ENCODE data around the gene NDUFAB1.
"Not testable (repeated sequence)": the region's sequence is repeated elsewhere in the genome, so short reads cannot be mapped to it uniquely, and the experiment has no call there.

NDUFAB1 gene

GRCh38 chr16:23583271-23583670 lies 12.8 kb downstream of the NDUFAB1 start:
- DNase-seq = not testable (repeated sequence)

DNA sequence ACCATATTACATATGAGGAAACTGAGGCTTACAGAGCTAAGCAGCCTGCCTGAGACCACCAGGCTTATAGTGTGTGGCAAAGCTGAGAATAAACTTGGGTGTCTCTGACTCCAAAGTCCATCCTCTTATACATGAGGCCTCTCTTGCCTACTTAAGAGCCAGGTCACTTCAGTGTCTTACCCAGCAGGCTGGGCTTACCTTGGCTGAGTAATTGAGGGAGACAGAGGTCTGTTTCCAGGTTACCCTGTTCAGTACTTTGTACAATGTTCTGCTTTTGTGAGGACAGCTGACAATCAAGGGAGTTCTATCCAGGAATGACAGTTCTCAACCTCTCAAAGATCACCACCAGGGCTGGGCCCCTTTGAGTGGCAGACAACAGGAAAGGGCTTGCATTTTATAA lies 14.4 kb downstream of the NDUFAB1 start:
- DNase-seq = no peak

DNA sequence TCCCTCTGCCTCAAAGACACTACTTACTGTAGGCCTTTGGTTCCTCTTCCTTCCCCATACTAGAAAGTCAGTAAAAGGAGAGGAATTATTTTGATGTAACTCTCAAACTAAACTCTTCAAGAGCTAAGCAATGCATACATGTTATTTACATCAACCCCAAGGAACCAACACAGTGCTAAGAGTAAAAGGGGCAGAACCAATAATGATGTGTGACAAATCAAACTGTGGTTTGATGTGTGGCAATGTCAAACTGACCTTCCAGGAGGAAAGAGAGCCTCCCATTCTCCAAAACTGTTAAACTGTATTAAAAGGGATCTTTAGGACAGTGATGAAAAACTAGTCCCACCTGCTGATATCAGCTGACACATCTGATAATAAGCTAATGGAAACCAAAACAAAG lies 15.7 kb downstream of the NDUFAB1 start:
- DNase-seq = no peak

DNA sequence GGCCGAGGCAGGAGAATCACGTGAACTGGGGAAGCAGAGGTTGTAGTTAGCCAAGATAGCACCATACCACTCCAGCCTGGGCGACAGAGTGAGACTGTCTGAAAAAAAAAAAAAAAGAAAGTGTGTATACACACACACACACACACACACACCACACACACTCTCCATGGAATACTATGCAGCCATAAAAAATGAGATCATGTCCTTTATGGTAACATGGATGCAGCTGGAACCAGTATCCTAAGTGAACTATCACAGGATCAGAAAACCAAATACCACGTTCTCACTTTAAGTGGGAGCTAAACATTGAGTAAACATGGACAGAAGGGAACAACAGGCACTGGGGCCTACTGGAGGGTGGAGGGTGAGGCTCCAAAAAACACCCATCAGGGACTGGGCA lies 16.7 kb downstream of the NDUFAB1 start:
- DNase-seq = no peak

DNA sequence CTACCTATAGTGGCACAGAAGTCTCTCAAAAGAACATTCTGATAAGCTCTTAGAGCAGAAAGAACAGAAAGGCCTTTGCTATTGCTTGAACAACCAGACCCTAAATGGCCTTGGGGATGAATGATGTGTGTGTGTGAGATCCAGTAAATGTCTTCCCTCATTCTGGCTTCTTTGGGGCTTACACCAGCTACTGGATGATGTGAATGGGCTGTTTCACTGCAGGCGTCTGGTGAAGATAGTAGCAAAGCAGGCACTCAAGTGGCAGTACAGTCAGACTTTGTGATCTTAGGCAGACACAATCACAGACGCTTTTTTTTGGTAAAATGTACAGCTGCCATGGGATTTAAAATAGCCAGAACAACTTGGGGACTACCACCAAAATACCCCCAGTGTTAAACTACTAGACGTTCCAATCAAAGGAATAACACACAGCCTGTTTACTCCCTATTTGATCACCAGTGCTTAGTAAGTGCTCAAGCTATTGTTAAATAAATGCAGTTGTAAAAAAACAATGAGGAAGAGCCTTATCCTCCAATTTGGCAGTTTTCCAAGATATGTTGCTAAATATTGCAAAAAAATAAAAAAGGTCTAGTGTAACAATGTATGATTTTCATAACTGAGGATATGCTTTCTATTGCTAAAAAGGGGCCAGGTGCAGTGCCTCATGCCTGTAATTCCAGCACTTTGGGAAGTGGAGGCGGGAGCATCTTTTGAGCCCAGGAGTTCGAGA lies 17.9 kb downstream of the NDUFAB1 start:
- DNase-seq = no peak

- no peak for DNase-seq
Observed at GRCh38 chr16:23577493-23577892, 18.6 kb downstream of the NDUFAB1 start.

DNA sequence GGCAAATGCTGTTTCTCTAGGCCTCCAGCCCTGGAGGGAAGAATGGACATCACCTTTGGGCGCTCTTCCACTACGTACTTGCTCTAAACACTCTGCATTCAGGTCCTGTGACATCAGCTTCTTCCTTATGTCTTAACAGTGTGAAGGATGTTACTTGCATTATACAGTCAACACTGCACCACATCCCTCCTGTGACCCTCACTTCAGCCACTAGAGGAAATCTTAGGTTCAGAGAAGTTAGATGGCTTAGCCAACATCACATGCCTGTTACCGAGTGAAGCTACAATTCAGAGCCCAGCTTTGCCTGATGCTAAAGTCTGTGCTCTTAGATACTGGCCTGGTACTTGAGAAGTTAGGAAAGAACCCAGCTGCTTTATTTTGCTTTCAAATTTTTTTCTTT lies 20.3 kb downstream of the NDUFAB1 start:
- no peak for DNase-seq

- DNase-seq = no peak
Observed at GRCh38 chr16:23573817-23574216, 22.3 kb downstream of the NDUFAB1 start.

- no peak for DNase-seq
Observed at GRCh38 chr16:23572394-23572793, 23.7 kb downstream of the NDUFAB1 start.

GRCh38 chr16:23571895-23572294 lies 24.2 kb downstream of the NDUFAB1 start:
- DNase-seq = no peak

DNA sequence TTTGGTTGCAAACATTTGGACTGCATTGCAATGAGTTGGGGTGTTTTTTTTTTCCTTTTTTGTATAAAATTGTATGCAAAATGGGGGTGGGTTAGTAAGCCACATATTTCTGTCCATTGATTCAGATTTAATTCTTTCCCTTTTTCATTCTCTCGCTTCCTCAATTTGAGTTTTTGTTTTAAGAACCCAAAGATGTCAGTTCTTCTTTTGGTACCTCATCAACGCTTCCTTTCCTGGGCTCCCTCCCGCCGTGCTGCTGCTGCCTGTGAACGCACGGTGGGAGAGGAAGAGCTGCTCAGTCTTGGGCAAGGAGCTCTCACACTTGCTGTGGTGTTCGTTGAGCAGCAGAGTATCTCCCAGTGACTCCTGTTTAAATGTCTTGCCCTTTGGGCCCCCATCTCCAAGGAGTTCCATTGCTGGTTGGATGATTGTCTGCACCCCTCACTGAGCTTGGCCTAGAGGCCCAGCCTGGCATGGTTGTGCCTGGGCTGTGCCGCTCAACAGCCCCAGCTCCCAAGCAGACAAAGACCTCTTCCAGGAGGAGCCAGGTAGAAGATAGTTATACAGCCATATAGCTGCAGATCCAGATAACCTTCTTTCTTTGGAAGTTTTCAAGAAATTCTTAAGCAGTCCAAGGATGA lies 25.0 kb downstream of the NDUFAB1 start:
- DNase-seq = no peak

GRCh38 chr16:23567602-23568001 lies 28.5 kb downstream of the NDUFAB1 start:
- DNase-seq = no peak

GRCh38 chr16:23566724-23567123 lies 29.4 kb downstream of the NDUFAB1 start:
- DNase-seq = no peak

GRCh38 chr16:23564575-23565363 lies 31.3 kb downstream of the NDUFAB1 start:
- no peak for DNase-seq

GRCh38 chr16:23563186-23563585 lies 32.9 kb downstream of the NDUFAB1 start:
- DNase-seq = no peak

DNA sequence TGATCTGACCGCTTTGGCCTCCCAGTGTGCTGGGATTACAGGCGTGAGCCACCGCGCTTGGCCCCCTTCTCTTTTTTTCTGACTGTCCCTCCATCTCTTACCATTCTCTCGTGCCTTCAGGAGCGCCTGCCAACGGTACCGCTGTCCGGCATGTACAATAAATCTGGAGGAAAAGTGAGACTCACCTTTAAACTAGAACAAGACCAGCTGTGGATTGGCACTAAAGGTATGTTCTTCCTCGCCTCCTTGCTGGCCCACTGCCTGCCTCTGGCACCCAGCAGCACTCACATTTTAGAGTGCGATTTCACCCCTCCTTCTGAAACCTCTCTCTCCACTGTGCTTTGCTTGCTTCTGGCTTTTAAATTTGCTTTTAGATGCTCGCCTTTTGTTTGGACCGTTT lies 33.6 kb downstream of the NDUFAB1 start:
- DNase-seq = no peak

DNA sequence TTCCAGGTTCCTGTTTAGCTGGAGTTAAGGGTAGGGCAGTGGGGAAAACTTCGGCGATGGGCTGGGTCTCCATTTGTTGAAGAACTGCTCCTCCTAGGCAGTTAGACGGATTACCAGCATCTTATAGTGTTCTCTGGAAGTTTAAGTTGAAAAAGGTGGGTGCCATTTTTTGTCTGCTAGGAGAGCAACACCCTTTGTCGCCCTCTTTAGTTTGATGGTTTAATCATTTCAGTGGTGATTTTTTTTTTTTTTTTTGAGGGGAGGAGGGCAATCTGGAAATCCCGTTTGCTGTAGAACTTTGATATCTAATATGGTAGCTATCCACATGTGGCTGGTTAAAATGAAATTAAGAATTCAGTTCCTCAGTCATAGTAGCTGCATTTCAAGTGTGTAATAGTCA lies 34.5 kb downstream of the NDUFAB1 start:
- DNase-seq = no peak

DNA sequence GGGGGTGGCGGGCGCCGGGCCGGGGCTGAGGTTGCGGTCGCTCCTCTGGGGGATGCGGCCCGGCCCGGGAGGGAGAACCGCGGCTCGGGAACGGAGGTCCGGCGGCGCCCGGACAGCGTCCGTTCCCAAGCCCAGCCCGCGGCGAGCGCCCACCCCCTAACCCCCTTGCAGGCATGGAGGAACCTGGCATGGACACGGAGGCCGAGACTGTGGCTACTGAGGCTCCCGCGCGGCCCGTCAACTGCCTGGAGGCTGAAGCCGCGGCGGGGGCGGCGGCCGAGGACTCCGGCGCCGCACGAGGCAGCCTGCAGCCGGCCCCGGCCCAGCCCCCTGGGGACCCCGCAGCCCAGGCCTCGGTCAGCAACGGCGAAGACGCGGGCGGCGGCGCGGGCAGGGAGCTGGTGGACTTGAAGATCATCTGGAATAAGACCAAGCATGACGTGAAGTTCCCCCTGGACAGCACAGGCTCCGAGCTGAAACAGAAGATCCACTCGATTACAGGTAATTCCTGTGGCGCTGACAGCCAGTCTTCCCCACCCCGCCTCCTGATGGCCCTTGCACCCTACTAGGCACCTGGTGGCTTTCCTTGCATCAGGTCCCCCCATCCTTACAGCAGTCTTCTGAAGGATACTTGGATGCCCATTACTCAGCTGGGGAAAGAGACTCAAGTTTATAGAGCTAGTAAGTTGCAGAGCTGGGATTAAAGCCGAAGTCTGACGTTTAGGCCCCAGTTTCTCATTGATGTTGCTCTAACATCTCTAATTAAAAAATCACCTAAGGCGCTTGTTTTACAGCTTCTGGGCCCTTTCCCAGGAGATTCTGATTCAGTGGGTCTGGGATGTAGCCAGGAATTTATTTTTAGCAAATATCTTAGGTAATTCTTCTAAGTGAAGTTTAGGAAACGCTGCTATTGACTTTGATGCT lies 38.1 kb downstream of the NDUFAB1 start:
- DNase-seq = no peak

GRCh38 chr16:23556881-23557778 lies 39.0 kb downstream of the NDUFAB1 start, which contains the start of the genes EARS2 and UBFD1:
Gene EARS2, minus strand, starts transcription at chr16:23557350. Its CDS starts 7 bp downstream, at chr16:23557343.
Gene UBFD1, plus strand, starts transcription at chr16:23557727. Its CDS starts 16 bp downstream, at chr16:23557743.
- peak; percentile 98 for DNase-seq

DNA sequence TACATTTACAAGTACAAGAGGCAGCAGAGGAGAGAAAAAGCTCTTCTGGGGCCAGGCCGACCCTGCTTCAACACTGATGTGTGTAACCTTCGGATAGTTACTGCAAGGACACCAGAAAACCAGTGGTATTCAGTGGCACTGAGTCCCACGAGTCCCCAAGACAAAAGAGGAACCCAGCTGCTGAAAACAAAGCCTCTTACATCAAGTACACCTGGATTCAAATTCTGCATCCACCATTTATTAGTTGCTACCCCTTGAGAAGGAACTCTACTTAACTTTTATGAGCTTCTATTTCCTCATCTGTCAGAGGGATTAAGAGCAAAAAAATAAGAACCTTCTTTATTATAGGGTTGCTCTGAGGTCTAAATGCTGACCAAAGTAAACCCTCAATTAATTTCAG lies 41.6 kb downstream of the NDUFAB1 start:
- DNase-seq = no peak

DNA sequence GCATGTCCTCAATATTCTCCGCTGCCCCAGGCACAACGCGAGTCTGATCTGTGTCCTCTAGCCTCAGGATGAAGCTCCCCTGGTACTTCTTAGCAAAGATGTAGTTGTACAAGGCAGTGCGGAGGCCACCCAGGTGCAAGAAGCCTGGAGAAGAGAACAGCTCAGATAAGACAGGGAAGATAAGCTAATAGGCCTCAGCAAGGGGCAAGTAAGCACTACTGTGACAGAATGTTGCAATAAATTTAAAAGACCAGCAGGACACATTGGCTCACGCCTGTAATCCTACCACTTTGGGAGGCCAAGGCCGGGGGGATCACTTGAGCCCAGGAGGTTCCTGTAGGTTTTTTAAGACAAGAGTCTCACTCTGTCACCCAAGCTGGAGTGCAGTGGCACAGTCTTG lies 44.0 kb downstream of the NDUFAB1 start:
- DNase-seq = no peak

DNA sequence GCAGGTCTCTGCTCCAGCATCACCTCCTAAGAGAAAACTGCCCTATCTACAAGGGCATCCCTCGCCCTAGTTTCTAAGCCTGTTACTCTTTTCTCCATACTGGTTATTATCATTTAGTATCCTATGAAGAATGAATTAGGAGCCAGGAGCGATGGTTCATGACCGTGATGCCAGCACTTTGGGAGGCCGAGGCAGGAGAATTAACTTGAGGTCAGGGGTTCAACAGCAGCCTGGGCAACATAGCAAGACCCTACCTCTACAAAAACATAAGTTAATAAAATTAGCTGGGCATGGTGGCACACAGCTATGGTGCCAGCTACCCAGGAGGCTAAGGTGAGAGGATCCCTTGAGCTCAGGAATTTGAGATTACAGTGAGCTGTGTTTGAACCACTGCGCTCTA lies 46.2 kb downstream of the NDUFAB1 start:
- no peak for DNase-seq
